DOHH2 (cell line): ENCODE results near the gene RNF213.

ENCODE experiments used
- H3F3A ChIP-seq: fragments of 200-600 bp; sonication (generic), shearing (Covaris generic); 2 replicates; pipeline ENCODE4 v1.6.0; 2016; ENCODE audit warnings: antibody characterized with exemption, mild to moderate bottlenecking; ENCODE audit not compliant: control insufficient read depth, insufficient read depth
- H3K27ac ChIP-seq: fragments of 200-600 bp; sonication (generic); 2 replicates; pipeline ENCODE4 v1.5.1; 2014; ENCODE audit warnings: low read depth, mild to moderate bottlenecking, low read length, moderate library complexity
- H3K27me3 ChIP-seq: fragments of 200-600 bp; sonication (generic); 2 replicates; pipeline ENCODE4 v1.6.1; 2014; ENCODE audit warnings: mild to moderate bottlenecking, low read length, mixed read lengths; ENCODE audit not compliant: control insufficient read depth
- H3K36me3 ChIP-seq: fragments of 200-600 bp; sonication (generic); 2 replicates; pipeline ENCODE4 v1.6.1; 2014; ENCODE audit warnings: mild to moderate bottlenecking, low read length, moderate library complexity, mixed read lengths; ENCODE audit not compliant: control insufficient read depth
- H3K4me1 ChIP-seq: fragments of 200-600 bp; sonication (generic); 2 replicates; pipeline ENCODE4 v1.6.1; 2014; ENCODE audit warnings: mild to moderate bottlenecking, low read length, mixed read lengths; ENCODE audit not compliant: control insufficient read depth
- H3K4me2 ChIP-seq: fragments of 200-600 bp; sonication (generic); 2 replicates; pipeline ENCODE4 v1.6.0; 2014; ENCODE audit warnings: mild to moderate bottlenecking, low read length, moderate library complexity
- H3K4me3 ChIP-seq: fragments of 200-600 bp; sonication (generic); 2 replicates; pipeline ENCODE4 v1.5.1; 2014; ENCODE audit warnings: mild to moderate bottlenecking, low read length, mixed read lengths
- H3K79me2 ChIP-seq: fragments of 200-600 bp; sonication (generic); 2 replicates; pipeline ENCODE4 v1.6.1; 2014; ENCODE audit warnings: mild to moderate bottlenecking, low read length, mixed read lengths; ENCODE audit not compliant: control insufficient read depth
- H3K9me2 ChIP-seq: fragments of 200-600 bp; sonication (generic); replicated peaks from 2 replicates; pipeline ENCODE4 v1.6.1; 2014; ENCODE audit warnings: mild to moderate bottlenecking, low read length, mixed read lengths; ENCODE audit not compliant: control insufficient read depth
- H3K9me3 ChIP-seq: fragments of 200-600 bp; sonication (generic); 2 replicates; pipeline ENCODE4 v1.6.1; 2014; ENCODE audit warnings: antibody characterized with exemption, low read length, mixed read lengths; ENCODE audit not compliant: control insufficient read depth, insufficient read depth
- H4K20me1 ChIP-seq: fragments of 200-600 bp; sonication (generic); 2 replicates; pipeline ENCODE4 v1.6.0; 2014; ENCODE audit warnings: low read depth, mild to moderate bottlenecking, antibody characterized with exemption, low read length, moderate library complexity; ENCODE audit not compliant: control insufficient read depth, insufficient read depth
- EZH2phosphoT487 ChIP-seq: fragments of 200-600 bp; sonication (generic); IDR thresholded peaks from 2 replicates; pipeline ENCODE4 v1.6.1; 2017; ENCODE audit warnings: borderline replicate concordance, mild to moderate bottlenecking, antibody characterized with exemption, low read length, moderate library complexity, mixed read lengths
- TF ChIP-seq, protein P1 (sequence below): fragments of 200-600 bp; sonication (generic); IDR thresholded peaks from one replicate; pipeline ENCODE4 v1.5.1; 2014; ENCODE audit warnings: antibody characterized with exemption, mild to moderate bottlenecking, low read depth, low read length; ENCODE audit not compliant: poor library complexity, severe bottlenecking

The RNF213 gene

GRCh38 chr17:80303824-80304223 lies 43.2 kb downstream of the RNF213 start:
- Histone ChIP-seq H3F3A (no peaks in the 10 kb centered on the region), H4K20me1 (no peaks in the 10 kb centered on the region), H3K9me2 (no peaks in the 10 kb centered on the region), H3K4me1 (no peaks in the 10 kb centered on the region), H3K27me3 (no peaks in the 10 kb centered on the region), H3K9me3 (no peaks in the 10 kb centered on the region), H3K4me3 (no peak overlapping the region), H3K4me2 (no peak overlapping the region), H3K79me2 (no peaks in the 10 kb centered on the region), H3K36me3 (no peaks in the 10 kb centered on the region), H3K27ac (no peak overlapping the region)
- TF ChIP-seq, protein P1, sequence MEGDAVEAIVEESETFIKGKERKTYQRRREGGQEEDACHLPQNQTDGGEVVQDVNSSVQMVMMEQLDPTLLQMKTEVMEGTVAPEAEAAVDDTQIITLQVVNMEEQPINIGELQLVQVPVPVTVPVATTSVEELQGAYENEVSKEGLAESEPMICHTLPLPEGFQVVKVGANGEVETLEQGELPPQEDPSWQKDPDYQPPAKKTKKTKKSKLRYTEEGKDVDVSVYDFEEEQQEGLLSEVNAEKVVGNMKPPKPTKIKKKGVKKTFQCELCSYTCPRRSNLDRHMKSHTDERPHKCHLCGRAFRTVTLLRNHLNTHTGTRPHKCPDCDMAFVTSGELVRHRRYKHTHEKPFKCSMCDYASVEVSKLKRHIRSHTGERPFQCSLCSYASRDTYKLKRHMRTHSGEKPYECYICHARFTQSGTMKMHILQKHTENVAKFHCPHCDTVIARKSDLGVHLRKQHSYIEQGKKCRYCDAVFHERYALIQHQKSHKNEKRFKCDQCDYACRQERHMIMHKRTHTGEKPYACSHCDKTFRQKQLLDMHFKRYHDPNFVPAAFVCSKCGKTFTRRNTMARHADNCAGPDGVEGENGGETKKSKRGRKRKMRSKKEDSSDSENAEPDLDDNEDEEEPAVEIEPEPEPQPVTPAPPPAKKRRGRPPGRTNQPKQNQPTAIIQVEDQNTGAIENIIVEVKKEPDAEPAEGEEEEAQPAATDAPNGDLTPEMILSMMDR = no peak
- no peak for TF ChIP-seq EZH2phosphoT487

DNA sequence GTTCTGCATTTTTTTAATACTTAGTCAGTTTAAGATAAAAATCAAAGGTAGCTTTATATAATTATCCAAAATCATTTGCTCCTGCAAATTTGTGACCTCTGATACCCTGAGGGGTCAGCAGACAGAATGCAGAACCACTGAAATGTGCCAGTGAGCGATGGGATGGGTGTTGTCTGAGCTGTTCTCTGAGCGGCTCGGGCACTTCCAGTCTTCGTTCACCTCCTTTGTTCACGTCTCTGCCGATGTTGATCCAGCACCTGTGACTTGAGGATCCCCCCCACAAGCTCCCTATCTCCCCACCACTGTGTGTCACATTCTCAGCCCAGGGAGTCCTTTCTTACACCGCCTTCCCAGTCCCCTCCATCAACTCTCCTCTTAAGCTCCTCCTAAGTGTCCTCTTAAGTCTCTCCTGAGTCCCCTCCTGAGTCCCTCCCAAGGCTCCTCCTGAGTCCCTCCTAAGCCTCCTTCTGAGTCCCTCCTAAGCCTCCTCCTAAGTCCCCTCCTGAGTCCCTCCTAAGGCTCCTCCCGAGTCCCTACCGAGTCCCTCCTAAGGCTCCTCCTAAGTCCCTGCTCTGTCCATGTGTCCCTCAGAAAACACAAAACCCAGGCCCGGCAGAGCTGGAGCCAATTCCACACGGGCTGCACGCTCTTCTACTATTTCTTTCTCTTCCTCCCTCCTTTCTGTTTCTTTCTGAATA lies 47.5 kb downstream of the RNF213 start:
- H3K9me2 ChIP-seq = no peaks in the 10 kb centered on the region
- no peaks in the 10 kb centered on the region for H3K79me2 ChIP-seq
- H3K4me2 ChIP-seq = no peak overlapping the region
- no peaks in the 10 kb centered on the region for H3K36me3 ChIP-seq
- no peak for TF ChIP-seq EZH2phosphoT487
- TF ChIP-seq, protein P1 = no peak
- H3K9me3 ChIP-seq = peaks cover under 1% of the 10 kb centered on the region; the same call in 1 of the 2 replicates
- no peak overlapping the region for H3K4me3 ChIP-seq
- no peaks in the 10 kb centered on the region for H3K4me1 ChIP-seq
- H4K20me1 ChIP-seq = no peaks in the 10 kb centered on the region
- H3K27me3 ChIP-seq = no peaks in the 10 kb centered on the region
- H3F3A ChIP-seq = no peaks in the 10 kb centered on the region
- H3K27ac ChIP-seq = no peak overlapping the region

DNA sequence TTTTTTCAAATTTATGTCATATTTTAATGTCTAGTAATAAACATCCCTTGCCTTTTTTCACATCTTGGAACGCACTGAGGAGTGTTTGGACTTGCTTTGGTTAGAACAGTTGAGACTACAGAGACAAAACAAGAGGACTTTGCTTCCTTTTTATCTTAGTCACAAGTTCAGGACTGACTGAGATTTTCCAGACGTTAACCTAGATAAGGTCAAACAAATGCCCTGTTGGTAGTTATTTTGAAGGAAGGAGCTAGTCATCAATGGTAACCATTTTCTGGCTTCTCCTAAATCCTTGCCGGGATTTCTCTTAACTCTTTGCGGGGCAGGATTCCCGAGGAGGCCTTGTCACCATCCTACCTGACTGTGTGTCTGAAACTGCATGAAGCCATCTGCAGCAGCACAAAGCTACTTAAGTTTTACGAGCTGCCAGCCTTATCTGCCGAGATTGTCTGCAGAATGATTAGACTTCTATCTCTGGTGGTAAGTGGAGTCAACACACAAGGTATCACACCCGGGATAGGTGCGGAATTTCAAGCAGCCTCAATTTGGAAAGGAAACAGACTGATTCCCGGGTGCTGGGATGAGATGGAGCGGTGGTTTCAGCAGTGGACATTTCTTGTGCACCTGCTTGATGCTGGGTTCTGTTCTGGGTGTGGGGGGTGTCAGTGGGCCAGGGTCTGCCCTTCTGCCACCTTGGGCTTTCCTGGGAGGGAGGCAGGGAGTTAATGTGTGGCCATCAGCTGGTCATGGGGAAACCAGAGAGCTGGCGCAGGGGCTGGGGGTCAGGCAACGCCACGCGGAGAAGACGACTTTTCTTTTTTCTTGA lies 48.3 kb downstream of the RNF213 start:
- Histone ChIP-seq H3K27ac (no peak overlapping the region), H4K20me1 (no peaks in the 10 kb centered on the region), H3K27me3 (no peaks in the 10 kb centered on the region), H3K9me3 (peaks cover 5% of the 10 kb centered on the region; the same call in 1 of the 2 replicates), H3K36me3 (no peaks in the 10 kb centered on the region), H3F3A (no peaks in the 10 kb centered on the region), H3K9me2 (no peaks in the 10 kb centered on the region), H3K4me3 (no peak overlapping the region), H3K79me2 (no peaks in the 10 kb centered on the region), H3K4me2 (no peak overlapping the region), H3K4me1 (no peaks in the 10 kb centered on the region)
- TF ChIP-seq, protein P1 = no peak
- no peak for TF ChIP-seq EZH2phosphoT487
